GM21717 (cell line): Measurements from ENCODE around the gene FBXL22.

Experiments used
- ATAC-seq: cut with Tn5 transposase; IDR thresholded peaks from one replicate; pipeline ENCODE4 v1.9.1; 2021; ENCODE audit warnings: mild to moderate bottlenecking, moderate library complexity; ENCODE audit not compliant: unreplicated experiment

The FBXL22 gene

GRCh38 chr15:63597038-63597790 lies at the start of gene FBXL22:
FBXL22 (plus strand) TSS chr15:63597387; CDS start chr15:63597393, 6 bp downstream.
- no peak for ATAC-seq

DNA sequence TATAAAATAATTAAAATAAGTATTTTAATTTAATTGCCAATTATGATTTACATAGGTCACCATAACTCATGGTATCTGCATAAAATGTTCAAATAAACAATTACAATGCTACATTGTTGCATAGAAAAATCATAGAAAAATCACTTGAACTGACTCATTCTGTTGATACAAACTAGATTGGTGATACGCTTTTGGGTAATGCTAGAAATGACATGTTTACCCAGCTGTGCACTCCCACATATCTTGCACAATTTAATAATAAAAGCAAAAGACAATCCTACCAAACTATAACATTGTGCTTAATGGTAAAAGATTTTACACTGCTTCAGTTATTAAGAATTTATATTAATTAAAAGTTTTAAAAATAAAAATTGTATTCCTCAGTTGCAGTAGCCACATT lies 45.8 kb upstream of the FBXL22 start:
- no peak for ATAC-seq

DNA sequence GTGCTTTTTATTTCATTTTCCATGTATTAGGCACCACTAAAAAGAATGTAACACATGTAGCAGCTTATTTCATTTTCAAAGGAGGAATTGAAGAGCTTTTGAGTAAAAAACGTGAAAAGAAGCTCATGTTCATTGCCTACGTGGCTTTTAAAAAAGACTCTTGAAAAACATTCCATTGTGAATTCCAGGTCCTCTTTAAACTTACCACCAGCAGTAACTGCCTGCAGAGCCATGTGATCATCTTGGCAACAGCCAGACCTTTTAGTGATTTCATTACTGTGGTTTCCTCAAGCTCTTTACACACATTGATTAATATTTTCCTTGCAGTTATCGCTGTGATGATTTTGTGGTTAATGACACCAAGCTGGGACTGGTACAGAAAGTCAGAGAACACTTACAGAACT lies 43.8 kb upstream of the FBXL22 start:
- ATAC-seq, result no peak

- ATAC-seq, result no peak
Measured at GRCh38 chr15:63554337-63554927, 42.8 kb upstream of the FBXL22 start.

DNA sequence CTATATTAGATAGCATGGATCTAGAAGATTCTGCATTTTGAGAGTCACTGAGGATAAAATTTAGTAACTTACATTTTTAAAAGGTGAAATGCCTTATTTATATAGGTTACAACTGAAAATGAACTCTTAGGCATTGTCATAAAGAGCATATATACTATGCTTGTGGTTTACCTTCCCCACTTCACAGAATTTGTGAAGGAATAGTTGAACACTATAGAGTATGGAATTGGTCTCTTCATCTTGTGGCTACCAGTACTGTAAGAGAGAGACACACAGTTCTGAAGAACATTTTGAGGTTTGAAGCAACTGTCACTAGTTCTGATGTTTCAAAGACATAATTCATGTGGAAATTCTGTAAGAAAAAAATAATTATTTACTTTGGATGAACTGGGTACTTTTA lies 41.7 kb upstream of the FBXL22 start:
- no peak for ATAC-seq

- ATAC-seq, result no peak
Measured at GRCh38 chr15:63556246-63556645, 40.9 kb upstream of the FBXL22 start.

GRCh38 chr15:63556736-63557135 lies 40.5 kb upstream of the FBXL22 start:
- ATAC-seq, result no peak

- ATAC-seq, result no peak
Measured at GRCh38 chr15:63559753-63560152, 37.4 kb upstream of the FBXL22 start.

DNA sequence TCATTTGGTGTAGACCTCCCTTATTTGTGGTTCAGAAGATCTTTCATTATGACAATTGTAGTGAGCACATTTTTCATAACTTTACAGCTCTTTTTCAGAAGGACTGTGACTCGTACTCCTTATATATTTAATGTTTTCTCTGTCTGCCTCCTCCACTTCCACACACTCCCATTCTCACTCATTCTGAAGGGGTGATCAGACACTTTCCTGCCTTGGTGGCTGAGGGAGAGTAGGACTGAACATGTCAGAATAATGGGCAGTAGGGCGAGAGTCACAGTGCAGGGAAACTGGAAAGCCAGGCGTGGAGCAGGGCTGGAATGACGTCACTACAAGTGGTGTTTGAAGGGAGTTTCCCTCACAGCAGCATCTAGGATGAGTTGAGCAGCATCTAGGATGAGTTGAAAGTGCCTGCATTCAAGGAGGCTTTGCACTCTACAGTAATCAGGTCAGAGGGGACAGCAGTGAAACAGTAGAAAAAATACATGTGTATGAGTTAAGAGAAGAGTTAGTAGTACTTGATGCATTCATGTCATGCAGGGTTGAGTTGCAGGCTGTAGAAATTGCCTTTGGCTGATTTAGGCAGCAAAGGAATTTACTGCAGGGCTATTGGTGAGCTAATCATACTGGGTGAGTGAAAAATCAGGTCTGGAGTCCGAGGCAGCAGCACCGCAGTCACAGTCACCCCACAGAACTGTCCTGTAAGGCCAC lies 36.3 kb upstream of the FBXL22 start:
- no peak for ATAC-seq

- no peak for ATAC-seq
Measured at GRCh38 chr15:63564093-63564492, 33.1 kb upstream of the FBXL22 start.

- no peak for ATAC-seq
Measured at GRCh38 chr15:63565536-63566186, 31.5 kb upstream of the FBXL22 start.

GRCh38 chr15:63572749-63573464 lies 24.3 kb upstream of the FBXL22 start:
- ATAC-seq, result no peak

- no peak for ATAC-seq
Measured at GRCh38 chr15:63573533-63573932, 23.7 kb upstream of the FBXL22 start.

DNA sequence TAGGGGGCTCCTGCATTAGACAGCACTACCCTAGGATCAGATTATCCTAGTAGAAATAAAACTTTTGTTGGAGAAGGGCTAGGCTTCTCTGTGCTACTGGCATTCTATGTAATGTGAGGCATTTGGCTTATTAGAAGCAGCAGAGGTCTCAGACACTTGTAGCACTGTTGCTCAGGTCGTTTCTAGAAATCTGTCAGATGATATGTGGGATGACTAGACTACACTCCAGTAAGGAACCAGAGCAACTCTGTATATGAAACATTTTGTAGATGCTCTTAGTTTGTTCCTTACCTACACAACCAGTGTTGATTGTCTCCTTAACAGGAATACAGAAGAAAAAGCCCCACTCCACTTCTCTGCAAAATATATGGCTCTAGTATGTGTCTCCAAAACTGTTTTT lies 21.9 kb upstream of the FBXL22 start:
- no peak for ATAC-seq

- no peak for ATAC-seq
Measured at GRCh38 chr15:63576441-63576840, 20.7 kb upstream of the FBXL22 start.

GRCh38 chr15:63582179-63582578 lies 15.0 kb upstream of the FBXL22 start:
- no peak for ATAC-seq

GRCh38 chr15:63582718-63583426 lies 14.3 kb upstream of the FBXL22 start:
- no peak for ATAC-seq

DNA sequence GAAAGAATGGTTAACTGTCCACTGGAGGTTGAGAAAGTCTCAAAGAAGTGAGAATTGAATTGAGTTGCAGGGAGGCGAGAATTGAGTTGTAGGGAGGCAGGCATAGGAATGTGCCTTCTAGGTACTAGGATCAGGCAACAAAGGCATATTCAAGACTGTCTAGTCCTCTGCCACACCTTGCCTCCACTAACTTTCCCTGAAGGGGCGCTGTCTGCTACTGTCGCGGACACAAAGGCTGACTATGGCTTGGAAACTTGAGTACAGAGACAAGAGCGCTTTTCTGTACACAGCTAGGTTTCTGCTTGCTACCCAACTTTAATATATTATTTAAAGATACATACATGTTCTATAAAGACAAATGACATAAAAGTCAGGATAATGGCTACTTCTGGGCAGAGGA lies 10.4 kb upstream of the FBXL22 start:
- ATAC-seq, result no peak

GRCh38 chr15:63587527-63587926 lies 9.7 kb upstream of the FBXL22 start:
- ATAC-seq, result no peak

DNA sequence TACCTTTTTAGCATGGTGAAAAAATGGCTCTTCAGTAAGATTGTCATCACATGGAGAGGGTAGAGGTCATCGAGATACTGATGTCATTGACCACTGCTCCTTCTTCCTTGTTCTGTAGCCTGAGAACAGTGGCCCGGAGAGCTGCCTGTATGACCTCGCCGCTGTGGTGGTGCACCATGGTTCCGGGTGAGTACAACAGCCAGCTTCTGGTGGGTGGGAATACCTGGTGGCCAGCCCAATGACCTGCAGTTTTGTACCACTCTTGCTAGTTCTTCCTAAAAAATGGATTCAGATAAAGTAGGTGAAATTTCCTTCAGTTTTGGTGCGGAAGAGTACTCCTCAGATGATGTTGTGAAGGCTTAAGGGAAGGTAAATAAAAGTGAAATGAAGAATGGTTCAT lies 8.4 kb upstream of the FBXL22 start:
- ATAC-seq, result no peak
